HCT116 (cell line): Measurements from ENCODE around the gene CHD2. TPM values are rescaled to one million over a fixed set of nuclear protein-coding genes. Genes with fewer than 3 reads are reported as not detected.

Source experiments
- ATAC-seq: fragments of 200-7000 bp; cut with Tn5 transposase; 2 replicates; pipeline ENCODE4 v1.9.1; 2020; ENCODE audit warnings: mild to moderate bottlenecking, moderate library complexity
- BruUV-seq: library from RNA; stranded (reverse); fragments of 400-500 nt; replicated peaks from 2 replicates; lab custom pipeline; 2021; lab: Mats Ljungman, UMichigan
- CTCF ChIA-PET: fragments of 300-600 bp; sonication (Branson Sonifier 250); formaldehyde crosslinking; loops from one replicate; lab custom pipeline; 2021; ENCODE audit warnings: antibody characterized with exemption; lab: Charles Lee
- POLR2A ChIA-PET: fragments of 300-600, 350-600 bp; sonication (Branson Sonifier 250); formaldehyde crosslinking; loops from one replicate; lab custom pipeline; 2021; ENCODE audit warnings: antibody characterized with exemption; lab: Charles Lee
- RAD21 ChIA-PET, 2 experiments: fragments of 300-600 bp; sonication (Branson Sonifier 250); formaldehyde crosslinking; loops; one replicate each; lab custom pipeline; 2023; ENCODE audit warnings: low total read pairs in 2 of 2; ENCODE audit not compliant: uncharacterized antibody in 2 of 2, unreplicated experiment in 2 of 2, low non-redundant PET in 1 of 2; lab: Charles Lee
- DNase-seq: peaks from one replicate; pipeline ENCODE4 v3.0.0-alpha.2; 2010; ENCODE audit warnings: low read depth, low spot score
- H2AFZ ChIP-seq: fragments of 200-600 bp; shearing (Covaris generic), sonication (generic); 2 replicates; pipeline ENCODE4 v1.6.1; 2017; ENCODE audit warnings: low read depth, mixed run types, mixed read lengths, antibody characterized with exemption, low read length; ENCODE audit not compliant: poor library complexity, severe bottlenecking
- H3K27ac ChIP-seq: 2 replicates; pipeline ENCODE4 v1.5.1; 2012; ENCODE audit warnings: low read depth, low read length
- H3K27me3 ChIP-seq: fragments of 200-600 bp; sonication (generic); 2 replicates; pipeline ENCODE4 v1.6.1; 2016; ENCODE audit warnings: mixed run types, low read length, mixed read lengths; ENCODE audit not compliant: insufficient read depth
- H3K36me3 ChIP-seq, 2 experiments: fragments of 200-500 bp in 1 of 2; fragments of 200-600 bp in 1 of 2; sonication (Bioruptor generic) in 1 of 2; sonication (generic) in 1 of 2; 2 replicates each; pipeline versions ENCODE4 v1.5.1 to v1.6.1; 2014 to 2016; ENCODE audit warnings: low read length in 2 of 2, inconsistent platforms in 1 of 2, mixed read lengths in 1 of 2, mixed run types in 1 of 2; ENCODE audit not compliant: insufficient read depth in 2 of 2, control insufficient read depth in 1 of 2
- H3K4me1 ChIP-seq, 2 experiments: fragments of 200-600 bp in 1 of 2; sonication (generic) in 1 of 2; 2 replicates each; pipeline versions ENCODE4 v1.5.1 to v1.6.1; 2012 to 2017; ENCODE audit warnings: low read length in 2 of 2, inconsistent platforms in 1 of 2, mild to moderate bottlenecking in 1 of 2, mixed read lengths in 1 of 2, mixed run types in 1 of 2, moderate library complexity in 1 of 2; ENCODE audit not compliant: insufficient read depth in 2 of 2, control insufficient read depth in 1 of 2
- H3K4me2 ChIP-seq: fragments of 200-600 bp; sonication (generic); 2 replicates; pipeline ENCODE4 v1.6.1; 2017; ENCODE audit warnings: mixed run types, low read length, mixed read lengths
- H3K4me3 ChIP-seq, 2 experiments: fragments of 200-600 bp in 1 of 2; sonication (generic) in 1 of 2; replicated peaks in 1 of 2; 2 replicates each; pipeline ENCODE4 v1.5.1; 2011 to 2016; ENCODE audit warnings: low read length in 2 of 2, control low read depth in 1 of 2, low read depth in 1 of 2, mild to moderate bottlenecking in 1 of 2, mixed read lengths in 1 of 2, mixed run types in 1 of 2
- H3K79me2 ChIP-seq: fragments of 200-600 bp; sonication (generic); 2 replicates; pipeline ENCODE4 v1.6.1; 2017; ENCODE audit warnings: mild to moderate bottlenecking, mixed run types, low read length, moderate library complexity, mixed read lengths; ENCODE audit not compliant: insufficient read depth
- H3K9ac ChIP-seq: fragments of 200-600 bp; sonication (generic); 2 replicates; pipeline ENCODE4 v1.6.1; 2016; ENCODE audit warnings: low read length, mixed read lengths
- H3K9me2 ChIP-seq: fragments of 200-600 bp; sonication (generic), shearing (Covaris generic); 2 replicates; pipeline ENCODE4 v1.6.1; 2017; ENCODE audit warnings: mixed run types, mild to moderate bottlenecking, moderate library complexity; ENCODE audit not compliant: insufficient read depth
- H3K9me3 ChIP-seq, 2 experiments: fragments of 200-500 bp in 1 of 2; fragments of 200-600 bp in 1 of 2; sonication (Bioruptor generic) in 1 of 2; sonication (generic) in 1 of 2; 2 replicates each; pipeline ENCODE4 v1.6.1; 2014 to 2017; ENCODE audit warnings: low read length in 2 of 2, mixed read lengths in 2 of 2, inconsistent platforms in 1 of 2, low read depth in 1 of 2, mild to moderate bottlenecking in 1 of 2, mixed run types in 1 of 2, moderate library complexity in 1 of 2; ENCODE audit not compliant: control insufficient read depth in 1 of 2, insufficient read depth in 1 of 2
- H4K20me1 ChIP-seq: fragments of 200-600 bp; sonication (generic), shearing (Covaris generic); 2 replicates; pipeline ENCODE4 v1.6.1; 2017; ENCODE audit warnings: mixed run types, mild to moderate bottlenecking, moderate library complexity; ENCODE audit not compliant: insufficient read depth
- ATF3 ChIP-seq: IDR thresholded peaks from 2 replicates; pipeline ENCODE4 v1.6.1; 2012
- CEBPB ChIP-seq: IDR thresholded peaks from 2 replicates; pipeline ENCODE4 v1.6.1; 2012; ENCODE audit warnings: low read depth
- EGR1 ChIP-seq: IDR thresholded peaks from 2 replicates; pipeline ENCODE4 v1.6.1; 2012; ENCODE audit warnings: low read depth
- ELF1 ChIP-seq: IDR thresholded peaks from 2 replicates; pipeline ENCODE4 v1.6.1; 2012; ENCODE audit warnings: low read depth, borderline replicate concordance
- EZH2 ChIP-seq: fragments of 200-600 bp; sonication (generic); IDR thresholded peaks from 2 replicates; pipeline ENCODE4 v1.6.1; 2017; ENCODE audit warnings: antibody characterized with exemption, mixed run types
- MAX ChIP-seq: IDR thresholded peaks from 2 replicates; pipeline ENCODE4 v1.6.1; 2012
- POLR2A ChIP-seq: IDR thresholded peaks from 2 replicates; pipeline ENCODE4 v1.7.0; 2011; ENCODE audit warnings: borderline replicate concordance; ENCODE audit not compliant: insufficient read depth, insufficient read length; ENCODE audit errors: extremely low read depth
- POLR2AphosphoS5 ChIP-seq: IDR thresholded peaks from 2 replicates; pipeline ENCODE4 v1.6.1; 2011; ENCODE audit warnings: mild to moderate bottlenecking, low read depth, low read length, moderate library complexity
- RAD21 ChIP-seq: IDR thresholded peaks from 2 replicates; pipeline ENCODE4 v1.6.1; 2012; ENCODE audit warnings: low read depth, mild to moderate bottlenecking
- REST ChIP-seq: IDR thresholded peaks from 2 replicates; pipeline ENCODE4 v1.6.1; 2012; ENCODE audit warnings: low read depth
- SP1 ChIP-seq: IDR thresholded peaks from 2 replicates; pipeline ENCODE4 v1.6.1; 2012; ENCODE audit warnings: low read depth
- SRF ChIP-seq: IDR thresholded peaks from 2 replicates; pipeline ENCODE4 v1.6.1; 2012; ENCODE audit warnings: low read depth
- TCF7L2 ChIP-seq: IDR thresholded peaks from 2 replicates; pipeline ENCODE4 v1.7.0; 2011; ENCODE audit warnings: borderline replicate concordance, inconsistent platforms; ENCODE audit not compliant: insufficient read depth, insufficient read length; ENCODE audit errors: extremely low read depth
- YY1 ChIP-seq: IDR thresholded peaks from 2 replicates; pipeline ENCODE4 v1.6.1; 2011; ENCODE audit warnings: low read length, low read depth, moderate library complexity, mild to moderate bottlenecking; ENCODE audit not compliant: insufficient replicate concordance; ENCODE audit errors: extremely low read depth
- ZBTB33 ChIP-seq: IDR thresholded peaks from 2 replicates; pipeline ENCODE4 v1.6.1; 2011; ENCODE audit warnings: mild to moderate bottlenecking, low read length, moderate library complexity; ENCODE audit not compliant: insufficient replicate concordance; ENCODE audit errors: extremely low read depth
- ZFX ChIP-seq: fragments of 450-650 bp; IDR thresholded peaks from 2 replicates; pipeline ENCODE4 v1.6.1; 2017
- intact Hi-C: fragments of 100-400 bp; cut with micrococcal nuclease; formaldehyde crosslinking; loops from 2 replicates; pipeline ENCODE4 v1.10.0; 2022
- total RNA-seq: library from RNA; stranded (reverse); gene quantifications from one replicate; pipeline ENCODE4 v1.2.1, GENCODE V29; 2021; ENCODE audit not compliant: unreplicated experiment

Gene CHD2
- total RNA-seq, 1 experiment from 2014 or later: 116 TPM

- TF ChIP-seq REST: no peak
- TF ChIP-seq EGR1: peak; percentile 25; the same call in 1 of the 2 replicates
- TF ChIP-seq, all 23 proteins: peak for 13
Observed at GRCh38 chr15:92899948-92900730, at the start of gene CHD2 (continued).

GRCh38 chr15:92853222-92853621 lies 46.9 kb upstream of the CHD2 start:
- BruUV-seq: no TSS peak
- ChIA-PET POLR2A (interaction anchor here (0.8 to 1.1 kb wide), 2 partner anchors 21 to 46 kb away, joined by 3 to 4 read pairs; no protein-coding TSS in a partner anchor), CTCF (no interaction called here), RAD21 (no interaction called here)
- no peaks in the 10 kb centered on the region for H3K9me3 ChIP-seq
- no peaks in the 10 kb centered on the region for H3K36me3 ChIP-seq
- no peak overlapping the region for H2AFZ ChIP-seq
- no peak for ATAC-seq
- DNase-seq: no peak
- no peak overlapping the region for H3K27ac ChIP-seq
- no peak overlapping the region for H3K4me3 ChIP-seq
- H3K27me3 ChIP-seq: no peaks in the 10 kb centered on the region
- H3K9me2 ChIP-seq: no peaks in the 10 kb centered on the region
- no peaks in the 10 kb centered on the region; a peak in 1 of 4 replicates for H3K4me1 ChIP-seq
- H3K79me2 ChIP-seq: no peaks in the 10 kb centered on the region
- intact Hi-C loops: no loop called here
- H3K4me2 ChIP-seq: no peak overlapping the region
- H4K20me1 ChIP-seq: no peaks in the 10 kb centered on the region
- no peak overlapping the region for H3K9ac ChIP-seq
- TF ChIP-seq RAD21: no peak
- TF ChIP-seq EZH2: no peak
- no peak for TF ChIP-seq CEBPB
- no peak for TF ChIP-seq ZFX
- TF ChIP-seq TCF7L2: no peak
- no peak for TF ChIP-seq EGR1
- TF ChIP-seq MAX: no peak
- TF ChIP-seq POLR2A: no peak
- TF ChIP-seq ZBTB33: no peak
- no peak for TF ChIP-seq SP1
- TF ChIP-seq YY1: no peak
- TF ChIP-seq ELF1: no peak
- TF ChIP-seq POLR2AphosphoS5: no peak
- no peak for TF ChIP-seq ATF3
- TF ChIP-seq SRF: no peak
